ENCODE data around the gene GPR22. TPM values are rescaled to one million over a fixed set of nuclear protein-coding genes. Genes with fewer than 3 reads are reported as not detected.
A peak's percentile ranks its signal among the peaks of the same experiment; 100 is the strongest.

GPR22 gene, protein sequence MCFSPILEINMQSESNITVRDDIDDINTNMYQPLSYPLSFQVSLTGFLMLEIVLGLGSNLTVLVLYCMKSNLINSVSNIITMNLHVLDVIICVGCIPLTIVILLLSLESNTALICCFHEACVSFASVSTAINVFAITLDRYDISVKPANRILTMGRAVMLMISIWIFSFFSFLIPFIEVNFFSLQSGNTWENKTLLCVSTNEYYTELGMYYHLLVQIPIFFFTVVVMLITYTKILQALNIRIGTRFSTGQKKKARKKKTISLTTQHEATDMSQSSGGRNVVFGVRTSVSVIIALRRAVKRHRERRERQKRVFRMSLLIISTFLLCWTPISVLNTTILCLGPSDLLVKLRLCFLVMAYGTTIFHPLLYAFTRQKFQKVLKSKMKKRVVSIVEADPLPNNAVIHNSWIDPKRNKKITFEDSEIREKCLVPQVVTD
- not detected for total RNA-seq
- polyA plus RNA-seq (ENCODE audit: insufficient read length in 6 of 6): under 1 TPM in 3 of 6 donors, not detected in 3; 0.06 to 0.13 (median 0.10) TPM
- long read RNA-seq, donor 1: 0 reads
- long read RNA-seq, donor 2: 0 reads
- long read RNA-seq, donor 3: 0 reads
- long read RNA-seq, donor 4: 0 reads
- long read RNA-seq, donor 5: 0 reads
- long read RNA-seq, donor 6: 0 reads
- long read RNA-seq, donor 7: 0 reads
- long read RNA-seq, donor 8: 0 reads
- long read RNA-seq, donor 9: 0 reads
- long read RNA-seq, donor 10: 0 reads
- long read RNA-seq, donor 11, transcript GPR22-203 (2 exons, 1,845 nt): major isoform, 6 of 7 reads
- long read RNA-seq, donor 11, partial matches to known transcripts: 0 of 7 reads
- long read RNA-seq, donor 11, other reads (novel, unspliced or antisense): 0 of 7 reads
- long read RNA-seq, donor 12: 0 reads

DNA sequence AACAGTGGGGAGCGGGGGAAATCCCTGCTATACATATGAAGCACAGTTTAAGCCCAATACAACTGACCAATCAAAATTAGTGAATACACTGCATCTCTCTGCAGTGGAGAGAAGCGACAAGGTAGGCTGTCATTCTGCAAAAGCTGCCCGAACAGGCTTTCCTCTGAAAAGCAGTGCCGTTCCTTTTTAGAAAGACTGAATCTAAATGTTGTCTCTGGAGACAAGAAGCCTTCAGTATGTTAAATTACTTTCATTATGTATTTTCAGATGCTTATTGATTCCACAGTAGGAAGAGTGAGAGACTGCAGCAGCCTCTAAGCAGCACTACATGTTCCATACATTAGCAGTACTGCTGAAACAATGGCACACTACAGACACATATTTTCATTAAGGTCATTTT, at the start of gene GPR22:
GPR22 (plus strand) TSS at position 129 of the 400 bp plus-strand sequence. CDS start 4,004 bp downstream, outside the sequence.
- DNase-seq (no peak), ATAC-seq (no peak)
- Histone ChIP-seq H3K27me3 (no peaks in the 10 kb centered on the region), H3K4me1 (peaks cover 0 to 9% of the 10 kb centered on the region in 2 donors), H3K9me3 (no peaks in the 10 kb centered on the region), H3K4me3 (no peak within 1 kb of the TSS), H3K36me3 (no peaks in the 10 kb centered on the region), H3K27ac (no peak within 1 kb of the TSS)
- TF ChIP-seq, protein P1, sequence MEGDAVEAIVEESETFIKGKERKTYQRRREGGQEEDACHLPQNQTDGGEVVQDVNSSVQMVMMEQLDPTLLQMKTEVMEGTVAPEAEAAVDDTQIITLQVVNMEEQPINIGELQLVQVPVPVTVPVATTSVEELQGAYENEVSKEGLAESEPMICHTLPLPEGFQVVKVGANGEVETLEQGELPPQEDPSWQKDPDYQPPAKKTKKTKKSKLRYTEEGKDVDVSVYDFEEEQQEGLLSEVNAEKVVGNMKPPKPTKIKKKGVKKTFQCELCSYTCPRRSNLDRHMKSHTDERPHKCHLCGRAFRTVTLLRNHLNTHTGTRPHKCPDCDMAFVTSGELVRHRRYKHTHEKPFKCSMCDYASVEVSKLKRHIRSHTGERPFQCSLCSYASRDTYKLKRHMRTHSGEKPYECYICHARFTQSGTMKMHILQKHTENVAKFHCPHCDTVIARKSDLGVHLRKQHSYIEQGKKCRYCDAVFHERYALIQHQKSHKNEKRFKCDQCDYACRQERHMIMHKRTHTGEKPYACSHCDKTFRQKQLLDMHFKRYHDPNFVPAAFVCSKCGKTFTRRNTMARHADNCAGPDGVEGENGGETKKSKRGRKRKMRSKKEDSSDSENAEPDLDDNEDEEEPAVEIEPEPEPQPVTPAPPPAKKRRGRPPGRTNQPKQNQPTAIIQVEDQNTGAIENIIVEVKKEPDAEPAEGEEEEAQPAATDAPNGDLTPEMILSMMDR (IDR thresholded peaks at IDR 0.05): no peak
- intact Hi-C loops (cut with DNase I): no loop called here

DNA sequence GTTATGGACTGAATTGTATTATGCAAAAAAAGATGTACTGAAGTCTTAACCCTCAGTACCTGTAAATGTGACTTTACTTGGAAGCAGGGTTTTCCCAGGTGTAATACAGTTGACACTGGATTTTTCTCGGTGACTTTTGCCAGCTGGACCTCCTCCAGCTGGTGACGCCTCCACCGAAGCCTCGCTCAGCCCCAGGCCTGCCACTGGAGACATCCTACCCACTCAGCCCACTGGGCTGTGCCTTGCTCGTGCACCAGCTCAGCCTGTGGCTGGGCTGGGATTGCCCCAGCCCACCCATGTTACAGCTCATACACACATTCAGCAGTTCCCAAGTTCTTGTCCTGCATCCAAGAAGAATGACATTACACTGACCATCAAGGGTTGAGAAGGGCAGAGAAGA, 42.4 kb upstream of the GPR22 start:
- ATAC-seq: no peak
- peak in 1 of 4 donors; percentile 37 for DNase-seq
- no peak overlapping the region for H3K4me3 ChIP-seq
- intact Hi-C loops (cut with DNase I): no loop called here
- TF ChIP-seq, protein P1 (IDR thresholded peaks at IDR 0.05): no peak
- no peak overlapping the region for H3K27ac ChIP-seq
- H3K4me1 ChIP-seq: no peaks in the 10 kb centered on the region
- H3K36me3 ChIP-seq: no peaks in the 10 kb centered on the region
- no peaks in the 10 kb centered on the region for H3K9me3 ChIP-seq
- no peaks in the 10 kb centered on the region for H3K27me3 ChIP-seq

DNA sequence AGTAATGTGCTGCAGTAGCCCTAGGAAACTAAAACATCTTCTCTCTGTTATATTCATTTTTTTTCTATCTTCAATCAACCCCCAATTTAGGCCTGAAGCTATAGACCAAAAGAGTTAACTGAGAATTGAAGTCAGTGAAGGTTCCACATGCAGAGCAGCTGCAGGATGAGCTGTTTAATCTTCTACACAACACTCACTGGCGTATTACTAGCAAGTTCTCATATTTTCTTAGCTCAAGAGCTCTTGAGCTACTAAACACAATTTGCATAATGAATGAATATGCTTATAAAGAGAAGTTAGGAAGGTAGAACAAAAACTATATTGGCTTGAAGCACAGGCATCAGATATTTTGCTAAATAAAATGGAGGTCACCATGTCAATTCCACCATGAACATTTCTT, 41.2 kb upstream of the GPR22 start:
- no peaks in the 10 kb centered on the region for H3K4me1 ChIP-seq
- ATAC-seq (no peak), DNase-seq (no peak)
- H3K4me3 ChIP-seq: no peak overlapping the region
- H3K27ac ChIP-seq: no peak overlapping the region
- no peaks in the 10 kb centered on the region for H3K27me3 ChIP-seq
- TF ChIP-seq, protein P1 (IDR thresholded peaks at IDR 0.05): no peak
- no peaks in the 10 kb centered on the region for H3K36me3 ChIP-seq
- peaks cover 0 to 3% of the 10 kb centered on the region in 2 donors for H3K9me3 ChIP-seq
- intact Hi-C loops (cut with DNase I): no loop called here

DNA sequence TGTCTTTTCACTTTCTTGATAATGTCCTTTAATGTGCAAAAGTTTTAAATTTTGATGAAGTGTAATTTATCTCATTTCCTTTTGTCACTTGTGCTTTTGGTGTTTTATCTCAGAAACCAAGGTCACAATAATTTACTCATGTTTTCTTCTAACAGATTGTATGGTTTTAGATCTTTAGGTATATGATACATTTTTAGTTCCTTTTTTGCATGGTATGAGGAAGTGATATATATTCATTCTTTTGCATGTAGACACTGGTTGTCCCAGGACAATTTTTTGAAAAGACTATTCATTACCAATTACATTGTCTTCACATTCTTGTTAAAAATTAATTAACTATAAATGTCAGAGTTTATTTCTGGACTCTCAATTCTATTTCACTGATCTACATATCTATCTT, 39.8 kb upstream of the GPR22 start:
- Histone ChIP-seq H3K27ac (no peak overlapping the region), H3K9me3 (peaks cover 0 to 3% of the 10 kb centered on the region in 2 donors), H3K36me3 (no peaks in the 10 kb centered on the region), H3K4me3 (no peak overlapping the region), H3K27me3 (no peaks in the 10 kb centered on the region), H3K4me1 (no peaks in the 10 kb centered on the region)
- intact Hi-C loops (cut with DNase I): no loop called here
- no peak for ATAC-seq
- DNase-seq: no peak
- TF ChIP-seq, protein P1 (IDR thresholded peaks at IDR 0.05): no peak

DNA sequence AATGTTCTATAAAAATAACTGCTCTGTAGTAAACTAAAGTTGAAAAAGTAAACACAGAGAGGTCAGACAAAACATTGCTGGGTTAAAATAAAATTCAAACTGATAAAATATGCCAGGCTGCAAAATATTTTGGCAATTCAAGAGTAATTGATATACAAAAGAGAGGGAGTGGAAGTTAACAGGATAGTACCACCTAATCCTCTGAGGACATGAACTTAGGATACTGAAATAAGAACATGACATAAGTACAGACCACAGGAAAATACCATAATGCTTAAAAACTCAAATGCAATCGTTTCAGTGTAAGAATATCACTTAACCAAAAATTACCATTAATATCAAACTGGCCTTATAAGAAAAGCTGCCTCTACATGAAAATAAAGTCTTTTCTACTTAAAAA, 37.6 kb upstream of the GPR22 start:
- intact Hi-C loops (cut with DNase I): no loop called here
- no peak for ATAC-seq
- TF ChIP-seq, protein P1 (IDR thresholded peaks at IDR 0.05): no peak
- no peak overlapping the region for H3K27ac ChIP-seq
- H3K9me3 ChIP-seq: peaks cover 0 to 3% of the 10 kb centered on the region in 2 donors
- no peaks in the 10 kb centered on the region for H3K27me3 ChIP-seq
- H3K4me1 ChIP-seq: no peaks in the 10 kb centered on the region
- no peak for DNase-seq
- no peaks in the 10 kb centered on the region for H3K36me3 ChIP-seq
- no peak overlapping the region for H3K4me3 ChIP-seq

Data from left lung (tissue), 14 donors.